SK-MEL-5 (cell line): ENCODE measurements around the gene AGAP1. TPM values are rescaled to one million over a fixed set of nuclear protein-coding genes. Genes with fewer than 3 reads are reported as not detected.
A peak's percentile ranks its signal among the peaks of the same experiment; 100 is the strongest.
"Not testable (repeated sequence)": the region's sequence is repeated elsewhere in the genome, so short reads cannot be mapped to it uniquely, and the experiment has no call there.

ENCODE experiments used
- DNase-seq: peaks from one replicate; pipeline ENCODE4 v3.0.0-alpha.2; 2016; ENCODE audit warnings: low read depth, low spot score
- in situ Hi-C: cut with HindIII; loops from 2 replicates; pipeline ENCODE4 v1.10.0; 2016; ENCODE audit warnings: low sequenced_read_pairs, high pct_unique_total_duplicates, low pct_unique_long_range_greater_than_20kb
- total RNA-seq: library from RNA; depleted of rRNA; stranded (reverse); fragments of >200 nt; shearing (Covaris generic); gene quantifications from 2 replicates; pipeline ENCODE4 v1.2.3, GENCODE V29; 2014

AGAP1 gene
- total RNA-seq, 1 experiment from 2014 or later = 16.4 TPM

DNA sequence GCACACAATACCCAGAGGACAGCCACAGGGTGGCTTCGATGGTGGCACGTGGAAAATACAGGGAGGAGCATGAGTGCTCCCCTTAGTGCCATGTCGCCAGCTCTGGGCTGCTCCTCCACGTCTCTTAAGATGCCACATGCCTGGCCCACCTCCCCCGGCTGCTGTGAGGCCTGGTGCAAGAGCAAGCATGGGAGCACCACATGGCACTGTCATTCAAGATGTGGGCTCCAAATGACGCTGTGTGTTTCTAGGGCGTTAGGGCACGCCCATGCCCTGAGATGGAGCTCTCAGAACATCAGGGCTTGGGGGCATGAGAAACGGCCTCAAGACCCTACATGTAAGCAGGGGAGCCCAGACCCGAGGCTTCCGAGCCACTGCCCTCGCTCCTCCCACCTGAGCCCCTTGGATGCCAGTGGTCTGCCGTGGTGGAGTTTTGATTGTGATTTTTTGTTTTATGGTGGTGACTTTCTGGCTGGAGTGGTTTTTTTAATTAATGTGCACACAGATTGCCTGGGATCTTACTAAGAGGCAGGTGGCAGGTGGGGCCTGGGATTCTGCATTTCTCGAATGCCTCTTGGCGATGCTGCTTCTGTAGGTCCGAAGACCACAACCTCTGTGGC is 435.0 kb downstream of the AGAP1 start:
- in situ Hi-C loops = no loop called here
- no peak for DNase-seq

DNA sequence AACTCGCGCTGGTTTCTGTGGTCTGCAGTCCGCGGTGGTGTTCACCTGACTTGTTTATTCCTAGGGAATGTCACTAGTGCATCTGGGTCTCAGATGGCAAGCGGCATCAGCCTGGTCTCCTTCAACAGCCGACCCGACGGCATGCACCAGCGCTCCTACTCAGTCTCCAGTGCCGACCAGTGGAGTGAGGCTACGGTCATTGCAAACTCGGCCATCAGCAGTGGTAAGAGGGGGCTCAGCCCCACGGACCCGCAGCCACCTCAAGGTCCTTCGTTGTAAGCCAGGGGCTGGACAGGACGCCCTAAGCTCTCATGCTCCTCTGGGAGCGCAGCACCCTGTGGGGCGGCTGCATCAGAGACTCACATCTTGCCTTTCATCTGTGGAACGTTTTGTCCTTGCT is 436.9 kb downstream of the AGAP1 start:
- in situ Hi-C loops = no loop called here

GRCh38 chr2:235931676-235932075 is 437.8 kb downstream of the AGAP1 start:
- DNase-seq = no peak
- in situ Hi-C loops = no loop called here

More for the DNA sequence above, 436.9 kb downstream of the AGAP1 start:
- DNase-seq = no peak

GRCh38 chr2:235934059-235934773 is 440.4 kb downstream of the AGAP1 start:
- DNase-seq = no peak
- in situ Hi-C loops = no loop called here

GRCh38 chr2:235934774-235935484 is 441.1 kb downstream of the AGAP1 start:
- in situ Hi-C loops = no loop called here
- no peak for DNase-seq

GRCh38 chr2:235935773-235936172 is 441.9 kb downstream of the AGAP1 start:
- no peak for DNase-seq
- in situ Hi-C loops = no loop called here

DNA sequence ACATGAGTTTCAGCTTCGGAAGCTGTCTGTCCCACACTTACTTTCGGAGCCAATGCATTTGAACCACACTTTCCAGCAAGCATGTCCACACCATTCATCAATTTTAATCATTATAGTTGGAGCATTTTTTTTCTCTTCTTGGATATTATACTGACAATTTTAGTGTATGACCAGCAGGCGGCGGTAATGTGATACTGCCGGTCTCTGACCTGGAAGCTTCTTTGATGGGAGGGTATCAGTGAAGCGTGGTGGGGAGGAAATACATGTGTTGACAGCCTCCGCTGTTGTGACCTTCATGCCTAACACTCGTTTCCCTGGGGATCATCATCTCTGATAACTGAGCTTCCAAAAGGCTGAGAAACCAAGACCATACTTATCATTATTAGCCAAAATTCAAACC is 442.6 kb downstream of the AGAP1 start:
- in situ Hi-C loops = no loop called here
- DNase-seq = peak; percentile 32

GRCh38 chr2:235937087-235937486 is 443.2 kb downstream of the AGAP1 start:
- in situ Hi-C loops = no loop called here
- DNase-seq = no peak

- in situ Hi-C loops = no loop called here
- no peak for DNase-seq
Measured at GRCh38 chr2:235937526-235937925, 443.7 kb downstream of the AGAP1 start.

DNA sequence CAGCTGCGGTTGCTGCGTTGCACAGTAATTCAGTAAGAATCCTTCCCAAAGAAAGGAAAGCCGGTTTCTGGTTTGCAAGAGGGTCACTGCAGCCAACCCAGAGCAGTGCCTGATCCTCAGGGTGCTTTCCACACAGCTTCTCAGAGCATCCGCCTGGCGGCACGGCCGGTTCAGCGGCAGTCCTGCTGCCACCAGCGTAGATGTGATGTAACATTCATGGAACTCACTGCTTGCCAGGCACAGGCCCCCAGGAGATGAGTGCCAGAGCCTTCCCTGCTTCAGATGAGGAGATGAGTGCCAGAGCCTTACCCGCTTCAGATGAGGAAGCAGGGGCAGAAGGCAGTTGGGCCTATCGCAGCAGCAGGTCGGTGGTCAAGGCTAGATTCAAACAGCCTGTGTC is 444.1 kb downstream of the AGAP1 start:
- no peak for DNase-seq
- in situ Hi-C loops = no loop called here

DNA sequence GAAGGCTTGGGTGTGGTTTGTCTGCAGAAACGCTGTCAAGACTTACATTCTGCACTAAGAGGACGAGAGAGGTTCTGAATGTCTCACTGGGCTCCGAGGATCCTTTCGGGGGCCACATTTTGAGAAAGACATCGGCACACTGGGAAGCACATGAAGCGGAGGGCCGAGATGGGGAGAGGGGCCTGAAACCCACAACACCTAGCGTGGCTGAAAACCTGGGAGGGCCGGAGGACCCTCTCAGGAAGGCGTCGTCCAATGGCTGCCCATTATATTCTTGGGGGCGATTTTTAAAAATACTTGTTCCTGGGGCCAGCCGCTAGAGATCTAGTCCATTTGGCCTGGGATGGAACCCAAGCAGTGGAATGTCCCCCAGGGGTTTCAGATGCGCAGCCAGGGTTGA is 444.8 kb downstream of the AGAP1 start:
- no peak for DNase-seq
- in situ Hi-C loops = no loop called here

GRCh38 chr2:235939471-235939870 is 445.6 kb downstream of the AGAP1 start:
- in situ Hi-C loops = no loop called here
- DNase-seq = no peak

DNA sequence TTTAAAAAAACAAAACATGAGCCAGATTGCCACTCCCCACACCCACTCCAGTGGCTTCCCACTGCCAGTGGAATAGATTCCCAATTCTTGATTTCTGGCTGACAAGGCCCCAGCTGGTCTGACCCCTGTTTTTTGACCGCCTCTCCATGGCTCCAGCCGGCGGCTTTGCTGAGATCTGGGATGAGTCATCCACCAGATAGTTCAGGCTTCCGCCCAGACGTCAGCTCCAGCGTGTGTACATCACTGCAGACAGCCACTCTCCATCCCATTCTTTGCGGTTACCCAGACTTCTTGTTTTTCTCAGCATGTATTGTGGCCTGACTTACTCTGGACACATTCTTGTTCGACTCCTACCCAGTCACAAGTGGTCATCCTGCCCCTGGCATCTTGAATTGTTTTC is 446.5 kb downstream of the AGAP1 start:
- peak; percentile 1 for DNase-seq
- in situ Hi-C loops = no loop called here

DNA sequence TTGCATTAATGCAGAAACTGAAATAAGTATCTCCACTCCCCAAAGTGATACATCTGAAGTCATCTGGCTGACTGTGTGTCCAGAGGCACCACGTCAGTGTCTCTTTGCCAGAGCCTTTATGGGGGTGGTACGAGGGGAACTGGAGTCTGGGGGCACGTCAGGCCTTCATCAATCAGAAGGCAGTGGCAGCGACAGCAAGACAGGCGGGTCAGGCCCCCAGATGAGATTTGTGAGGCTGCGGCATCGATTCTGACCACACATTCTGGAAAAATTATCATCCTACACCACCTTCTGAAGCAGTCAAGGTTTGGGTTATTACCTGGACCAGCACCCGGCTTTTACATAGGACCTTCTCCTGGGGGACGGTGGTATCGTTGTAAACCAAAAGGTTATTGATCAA is 450.7 kb downstream of the AGAP1 start:
- in situ Hi-C loops = no loop called here
- no peak for DNase-seq

DNA sequence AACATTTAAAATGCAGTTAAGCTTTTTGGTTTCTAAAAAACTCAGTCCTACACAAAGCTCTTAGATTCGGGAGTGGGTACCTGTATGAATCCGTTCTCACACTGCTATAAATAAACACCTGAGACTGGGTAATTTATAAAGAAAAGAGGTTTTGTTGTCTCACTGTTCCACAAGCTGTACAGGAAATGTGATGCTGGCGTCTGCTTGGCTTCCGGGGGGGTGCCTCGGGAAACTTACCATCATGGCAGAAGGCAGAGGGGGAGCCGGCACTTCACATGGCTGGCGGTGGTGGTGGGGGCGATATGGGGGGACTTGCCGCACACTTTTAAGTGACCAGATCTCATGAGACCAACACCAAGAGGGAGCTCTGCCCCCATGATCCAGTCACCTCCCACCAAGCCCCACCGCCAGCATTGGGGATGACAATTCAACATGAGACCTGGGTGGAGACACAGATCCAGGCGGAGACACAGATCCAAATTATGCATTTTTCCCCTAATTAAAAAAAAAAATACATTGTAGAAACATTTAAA is 451.8 kb downstream of the AGAP1 start:
- DNase-seq = no peak
- in situ Hi-C loops = no loop called here

- in situ Hi-C loops = no loop called here
- DNase-seq = no peak
Measured at GRCh38 chr2:235946590-235946989, 452.7 kb downstream of the AGAP1 start.

DNA sequence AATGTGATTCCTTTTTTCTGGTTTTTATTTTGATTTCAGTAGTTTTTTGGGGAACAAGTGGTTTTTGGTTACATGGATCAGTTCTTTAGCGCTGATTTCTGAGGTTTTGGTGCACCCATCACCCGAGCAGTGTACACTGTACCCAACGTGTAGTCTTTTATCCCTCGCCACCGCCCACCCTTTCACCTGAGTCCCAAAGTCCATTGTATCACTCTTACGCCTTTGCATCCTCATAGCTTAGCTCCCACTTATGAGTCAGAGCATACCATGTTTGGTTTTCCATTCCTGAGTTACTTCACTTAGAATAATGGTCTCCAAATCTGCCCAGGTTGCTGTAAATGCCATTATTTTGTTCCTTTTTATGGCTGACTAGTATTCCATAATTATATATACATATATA is 453.2 kb downstream of the AGAP1 start:
- in situ Hi-C loops, DNase-seq: not testable (repeated sequence)

DNA sequence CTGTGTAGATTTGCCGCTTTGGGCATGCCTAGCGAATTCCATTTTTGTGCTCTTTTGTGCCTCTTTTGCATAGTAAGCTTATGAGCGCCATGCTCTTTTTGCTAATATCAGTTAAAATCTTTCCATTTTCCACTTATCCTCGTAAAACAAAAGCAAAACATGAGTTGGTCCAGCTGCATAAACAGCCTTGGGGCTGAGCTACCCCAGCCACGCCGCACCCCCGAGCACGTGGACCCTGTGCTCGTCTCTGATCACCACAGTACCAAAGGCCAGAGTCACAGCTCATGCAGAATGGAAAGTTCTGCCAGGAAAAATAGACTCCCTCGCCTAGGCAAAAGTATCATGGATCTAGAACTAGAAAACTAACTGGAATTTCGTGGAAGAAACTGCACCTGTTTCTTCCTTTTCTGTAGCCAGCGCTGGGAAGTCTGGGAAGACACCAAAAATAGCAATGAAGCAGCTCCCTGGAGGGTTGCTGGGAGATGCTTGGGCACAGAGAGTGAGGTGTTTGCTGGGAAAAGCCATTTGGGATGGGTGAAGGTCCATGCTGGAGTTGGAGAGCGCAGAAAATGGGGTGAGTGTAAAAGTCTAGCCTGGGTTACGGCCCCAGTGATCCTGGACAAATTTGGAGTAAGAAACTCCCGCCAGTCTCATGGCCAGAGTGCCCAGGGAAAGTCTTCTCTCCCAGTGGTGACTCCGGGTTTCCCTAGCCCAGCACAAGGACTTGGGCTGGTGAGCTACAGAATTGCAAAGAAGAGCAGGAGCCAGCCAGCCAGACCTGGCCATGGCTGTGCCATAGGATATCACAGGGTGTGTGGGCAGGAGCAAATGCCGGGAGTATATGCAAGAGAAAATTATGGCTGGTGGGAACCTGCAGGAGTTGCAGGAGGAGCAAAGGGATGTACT is 456.0 kb downstream of the AGAP1 start:
- DNase-seq = no peak
- in situ Hi-C loops = no loop called here
